IMR-90 (cell line): ENCODE measurements around the gene RASSF10. TPM values are rescaled to one million over a fixed set of nuclear protein-coding genes. Genes with fewer than 3 reads are reported as not detected.

Source experiments
- ATAC-seq: fragments of 200-7000 bp; cut with Tn5 transposase; 2 replicates; pipeline ENCODE4 v1.9.1; 2020; ENCODE audit warnings: low read depth, mild to moderate bottlenecking, moderate library complexity
- BruUV-seq: library from RNA; stranded (reverse); fragments of 400-500 nt; replicated peaks from 2 replicates; lab custom pipeline; 2021; lab: Mats Ljungman, UMichigan
- CTCF ChIA-PET: fragments of 300-600 bp; formaldehyde crosslinking; extraction: SDS; loops from one replicate; lab custom pipeline; 2021; ENCODE audit warnings: antibody characterized with exemption; lab: Yijun Ruan, JAX
- POLR2A ChIA-PET: fragments of 300-600 bp; sonication (Branson Sonifier 250); formaldehyde crosslinking; loops from one replicate; lab custom pipeline; 2022; ENCODE audit warnings: antibody characterized with exemption; ENCODE audit not compliant: unreplicated experiment; lab: Charles Lee
- DNase-seq: peaks from one replicate; pipeline ENCODE4 v3.0.0; 2013
- H2AFZ ChIP-seq: replicated peaks from 2 replicates; pipeline ENCODE3; 2013; ENCODE audit warnings: low read length, mild to moderate bottlenecking; ENCODE audit not compliant: poor library complexity
- H2AK5ac ChIP-seq: 2 replicates; pipeline ENCODE4 v1.6.1; 2013; ENCODE audit warnings: low read depth, low read length, inconsistent platforms
- H2AK9ac ChIP-seq: replicated peaks from 2 replicates; pipeline ENCODE3; 2013; ENCODE audit warnings: mild to moderate bottlenecking, low read depth, low read length, moderate library complexity; ENCODE audit not compliant: poor library complexity
- H2BK120ac ChIP-seq: 2 replicates; pipeline ENCODE4 v1.6.1; 2013; ENCODE audit warnings: low read depth, low read length, inconsistent platforms
- H2BK15ac ChIP-seq: 3 replicates; pipeline ENCODE4 v1.6.1; 2013; ENCODE audit warnings: low read depth, low read length, inconsistent platforms
- H2BK20ac ChIP-seq: 2 replicates; pipeline ENCODE4 v1.6.1; 2013; ENCODE audit warnings: low read depth, mild to moderate bottlenecking, inconsistent platforms, low read length, moderate library complexity
- H2BK5ac ChIP-seq: 2 replicates; pipeline ENCODE4 v1.6.1; 2013; ENCODE audit warnings: mild to moderate bottlenecking, low read depth, low read length, inconsistent platforms; ENCODE audit not compliant: poor library complexity, severe bottlenecking
- H3K14ac ChIP-seq: replicated peaks from 2 replicates; pipeline ENCODE4 v1.6.1; 2013; ENCODE audit warnings: low read depth, low read length, inconsistent platforms
- H3K18ac ChIP-seq: 2 replicates; pipeline ENCODE4 v1.6.1; 2013; ENCODE audit warnings: low read depth, low read length, control low read depth
- H3K23ac ChIP-seq: 2 replicates; pipeline ENCODE4 v1.6.1; 2013; ENCODE audit warnings: low read depth, low read length, inconsistent platforms
- H3K27ac ChIP-seq: 2 replicates; pipeline ENCODE4 v1.5.1; 2013; ENCODE audit warnings: mild to moderate bottlenecking, control low read depth, low read length; ENCODE audit not compliant: insufficient read depth
- H3K27me3 ChIP-seq: 2 replicates; pipeline ENCODE4 v1.6.1; 2013; ENCODE audit warnings: low read length; ENCODE audit not compliant: control insufficient read depth, insufficient read depth
- H3K36me3 ChIP-seq: 2 replicates; pipeline ENCODE4 v1.6.1; 2013; ENCODE audit warnings: low read length, mixed read lengths; ENCODE audit not compliant: control insufficient read depth, insufficient read depth
- H3K4ac ChIP-seq: 2 replicates; pipeline ENCODE4 v1.6.1; 2013; ENCODE audit warnings: low read depth, low read length, inconsistent platforms
- H3K4me1 ChIP-seq: 2 replicates; pipeline ENCODE4 v1.6.1; 2013; ENCODE audit warnings: low read length, mixed read lengths; ENCODE audit not compliant: control insufficient read depth, insufficient read depth
- H3K4me2 ChIP-seq: 2 replicates; pipeline ENCODE4 v1.6.1; 2013; ENCODE audit warnings: low read depth, mild to moderate bottlenecking, control low read depth, low read length, moderate library complexity
- H3K4me3 ChIP-seq: 2 replicates; pipeline ENCODE4 v1.5.1; 2013; ENCODE audit warnings: low read depth, mild to moderate bottlenecking, control low read depth, low read length, moderate library complexity; ENCODE audit not compliant: insufficient read depth
- H3K56ac ChIP-seq: 2 replicates; pipeline ENCODE4 v1.6.1; 2013; ENCODE audit warnings: low read length, inconsistent platforms; ENCODE audit not compliant: insufficient read depth; ENCODE audit errors: extremely low read depth
- H3K79me1 ChIP-seq, 2 experiments: 2 replicates each; pipeline ENCODE4 v1.6.1; 2013; ENCODE audit warnings: low read length in 2 of 2, inconsistent platforms in 1 of 2, low read depth in 1 of 2
- H3K9ac ChIP-seq: 2 replicates; pipeline ENCODE4 v1.6.1; 2013; ENCODE audit warnings: low read depth, low read length, control low read depth
- H3K9me1 ChIP-seq: 2 replicates; pipeline ENCODE4 v1.6.1; 2013; ENCODE audit warnings: low read length, inconsistent platforms; ENCODE audit not compliant: insufficient read depth
- H3K9me3 ChIP-seq: 2 replicates; pipeline ENCODE4 v1.6.1; 2013; ENCODE audit warnings: low read length; ENCODE audit not compliant: control insufficient read depth, insufficient read depth
- H4K20me1 ChIP-seq: 2 replicates; pipeline ENCODE4 v1.6.1; 2013; ENCODE audit warnings: low read length, inconsistent platforms; ENCODE audit not compliant: insufficient read depth
- H4K5ac ChIP-seq: 2 replicates; pipeline ENCODE4 v1.6.1; 2013; ENCODE audit warnings: mild to moderate bottlenecking, low read depth, low read length, control low read depth
- H4K8ac ChIP-seq, 2 experiments: 2 replicates each; pipeline ENCODE4 v1.6.1; 2013; ENCODE audit warnings: low read depth in 2 of 2, low read length in 2 of 2, control low read depth in 1 of 2, inconsistent platforms in 1 of 2
- H4K91ac ChIP-seq: 2 replicates; pipeline ENCODE4 v1.6.1; 2013; ENCODE audit warnings: low read depth, low read length, inconsistent platforms; ENCODE audit not compliant: insufficient read depth
- FOS ChIP-seq: fragments of 150-350 bp; IDR thresholded peaks from 2 replicates; pipeline ENCODE4 v1.6.1; 2016; ENCODE audit warnings: low read depth, low read length
- MXI1 ChIP-seq: IDR thresholded peaks from 2 replicates; pipeline ENCODE4 v1.6.1; 2012; ENCODE audit warnings: low read depth, mild to moderate bottlenecking, low read length, moderate library complexity, borderline replicate concordance
- NFE2L2 ChIP-seq: fragments of 150-350 bp; IDR thresholded peaks from 2 replicates; pipeline ENCODE4 v1.6.1; 2016; ENCODE audit warnings: low read depth, mild to moderate bottlenecking, low read length
- RAD21 ChIP-seq: IDR thresholded peaks from 2 replicates; pipeline ENCODE4 v1.6.1; 2012; ENCODE audit warnings: low read length, improper control_type of control experiment
- RCOR1 ChIP-seq: IDR thresholded peaks from 2 replicates; pipeline ENCODE4 v1.6.1; 2012; ENCODE audit warnings: mild to moderate bottlenecking, low read length, improper control_type of control experiment; ENCODE audit not compliant: insufficient replicate concordance
- RFX5 ChIP-seq: IDR thresholded peaks from 2 replicates; pipeline ENCODE4 v1.8.0; 2012; ENCODE audit warnings: low read depth, mild to moderate bottlenecking, low read length, moderate library complexity
- SMC3 ChIP-seq: fragments of 150-350 bp; IDR thresholded peaks from 2 replicates; pipeline ENCODE4 v1.6.1; 2016; ENCODE audit warnings: low read depth, mild to moderate bottlenecking, antibody characterized with exemption, low read length, moderate library complexity
- WGBS, 2 experiments: methylation state at CpG; one replicate each; pipeline versions ENCODE4 v1.1.5 to v1.1.7; 2013; ENCODE audit warnings: missing lambda C conversion rate in 2 of 2; ENCODE audit not compliant: insufficient read length in 1 of 2; ENCODE audit errors: extremely low coverage in 2 of 2; 5-methylcytosine and 5-hydroxymethylcytosine counted together
- dilution Hi-C: fragments of 300-500 bp; cut with HindIII; formaldehyde crosslinking; loops from one replicate; pipeline ENCODE4 v1.14.3; 2018; ENCODE audit warnings: low sequenced_read_pairs; ENCODE audit not compliant: unreplicated experiment
- in situ Hi-C: fragments of 300-500 bp; cut with MboI; formaldehyde crosslinking; loops from 3 replicates; pipeline ENCODE4 v1.14.3; 2019; ENCODE audit warnings: low sequenced_read_pairs, inconsistent platforms, mixed read lengths
- intact Hi-C: fragments of 100-400 bp; cut with micrococcal nuclease; formaldehyde crosslinking; loops from 2 replicates; pipeline ENCODE4 v1.10.0; 2022
- polyA plus RNA-seq, 3 experiments: library from polyadenylated mRNA; depleted of rRNA; stranded (reverse); fragments of >200 nt; gene quantifications; 2 replicates each; pipeline ENCODE4 v1.2.3, GENCODE V29; 2012; ENCODE audit warnings: low replicate concordance in 1 of 3
- total RNA-seq: library from RNA; depleted of rRNA; stranded (reverse); fragments of >200 nt; gene quantifications from 2 replicates; pipeline ENCODE4 v1.2.3, GENCODE V29; 2012
- TF ChIP-seq, protein P1 (sequence below): fragments of 150-350 bp; IDR thresholded peaks from 2 replicates; pipeline ENCODE4 v1.6.1; 2016; ENCODE audit warnings: low read depth, mild to moderate bottlenecking, low read length, moderate library complexity, borderline replicate concordance

The RASSF10 gene
- total and polyA plus RNA-seq, 2 of the 4 experiments (the other 2 are of a cell fraction) = not detected

DNA sequence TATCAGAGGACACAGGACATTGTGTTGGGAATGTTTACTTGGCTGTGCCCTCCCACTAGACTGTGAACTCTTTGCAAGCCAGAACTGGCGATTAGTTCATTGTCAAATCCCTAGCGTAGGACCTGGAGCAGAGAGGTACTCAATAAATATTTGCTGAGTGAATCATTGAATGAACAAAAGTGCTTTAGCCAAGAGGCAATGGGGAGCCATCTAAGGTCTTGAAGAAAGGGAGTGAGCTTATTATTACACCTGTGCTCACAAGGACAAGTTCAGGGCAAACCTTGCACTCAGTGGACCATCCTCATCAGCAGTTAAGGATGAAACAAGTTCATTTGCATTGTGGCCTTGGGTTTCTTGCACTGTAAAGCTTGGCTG is 1.1 kb upstream of the RASSF10 start:
- no peak for ATAC-seq
- intact Hi-C loops = no loop called here
- CTCF ChIA-PET = no interaction called here

More for the DNA sequence above, 1.1 kb upstream of the RASSF10 start:
- Histone ChIP-seq H3K56ac (no peak overlapping the region), H3K18ac (no peak overlapping the region), H4K20me1 (0 out of 2 replicates have a peak, but pooled peaks cover 3% of the 10 kb centered on the region), H4K91ac (no peak overlapping the region), H3K79me1 (no peaks in the 10 kb centered on the region), H3K9ac (no peak overlapping the region), H2BK5ac (no peak overlapping the region), H4K8ac (no peak overlapping the region), H3K4ac (no peak overlapping the region), H2BK20ac (no peak overlapping the region), H3K9me1 (no peaks in the 10 kb centered on the region; the same call in 1 of the 2 replicates), H2AK5ac (no peak overlapping the region), H3K4me3 (no peak overlapping the region), H3K4me1 (0 out of 2 replicates have a peak, but pooled peaks cover 1% of the 10 kb centered on the region), H3K27me3 (peaks cover 85% of the 10 kb centered on the region), H3K9me3 (peaks cover 5% of the 10 kb centered on the region), H3K23ac (no peak overlapping the region), H2BK120ac (no peak overlapping the region), H3K4me2 (no peak overlapping the region), H2AFZ (no peak overlapping the region), H4K5ac (no peak overlapping the region), H2BK15ac (no peak overlapping the region), H3K36me3 (no peaks in the 10 kb centered on the region), H2AK9ac (no peak overlapping the region), H3K14ac (no peak overlapping the region), H3K27ac (no peak overlapping the region)
- no CpG with 5 or more reads among the region's 2 CpGs for WGBS, 2 experiments
- dilution Hi-C loops (no loop called here), in situ Hi-C loops (no loop called here)
- BruUV-seq = no TSS peak
- no peak for TF ChIP-seq MXI1
- TF ChIP-seq RCOR1 = no peak
- TF ChIP-seq RFX5 = no peak
- no peak for TF ChIP-seq NFE2L2
- TF ChIP-seq FOS = no peak
- TF ChIP-seq SMC3 = no peak
- TF ChIP-seq RAD21 = no peak
- TF ChIP-seq, protein P1, sequence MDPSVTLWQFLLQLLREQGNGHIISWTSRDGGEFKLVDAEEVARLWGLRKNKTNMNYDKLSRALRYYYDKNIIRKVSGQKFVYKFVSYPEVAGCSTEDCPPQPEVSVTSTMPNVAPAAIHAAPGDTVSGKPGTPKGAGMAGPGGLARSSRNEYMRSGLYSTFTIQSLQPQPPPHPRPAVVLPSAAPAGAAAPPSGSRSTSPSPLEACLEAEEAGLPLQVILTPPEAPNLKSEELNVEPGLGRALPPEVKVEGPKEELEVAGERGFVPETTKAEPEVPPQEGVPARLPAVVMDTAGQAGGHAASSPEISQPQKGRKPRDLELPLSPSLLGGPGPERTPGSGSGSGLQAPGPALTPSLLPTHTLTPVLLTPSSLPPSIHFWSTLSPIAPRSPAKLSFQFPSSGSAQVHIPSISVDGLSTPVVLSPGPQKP = no peak
- POLR2A ChIA-PET = no interaction called here
- DNase-seq = no peak
